GM12875 (cell line): ENCODE measurements around the gene RSU1.

ENCODE experiments used
- H3K4me3 ChIP-seq: one replicate; pipeline ENCODE4 v1.5.1; 2011; ENCODE audit warnings: low read depth, low read length, control low read depth
- CTCF ChIP-seq: IDR thresholded peaks from 2 replicates; pipeline ENCODE4 v1.5.1; 2011; ENCODE audit warnings: low read depth, mild to moderate bottlenecking, control low read depth, inconsistent platforms, low read length, moderate library complexity, borderline replicate concordance; ENCODE audit not compliant: insufficient read depth

RSU1 gene

GRCh38 chr10:16822726-16823360 lies 5.6 kb upstream of the RSU1 start:
- TF ChIP-seq CTCF, result no peak
- no peak overlapping the region for H3K4me3 ChIP-seq

- no peak for TF ChIP-seq CTCF
- no peak overlapping the region for H3K4me3 ChIP-seq
Measured at GRCh38 chr10:16822027-16822426, 4.8 kb upstream of the RSU1 start.

GRCh38 chr10:16820421-16820820 lies 3.2 kb upstream of the RSU1 start:
- no peak overlapping the region for H3K4me3 ChIP-seq
- TF ChIP-seq CTCF, result no peak

- TF ChIP-seq CTCF, result no peak
- H3K4me3 ChIP-seq, result no peak overlapping the region
Measured at GRCh38 chr10:16820018-16820417, 2.8 kb upstream of the RSU1 start.

GRCh38 chr10:16819436-16819835 lies 2.2 kb upstream of the RSU1 start:
- TF ChIP-seq CTCF, result no peak
- no peak overlapping the region for H3K4me3 ChIP-seq

GRCh38 chr10:16819026-16819425 lies 1.8 kb upstream of the RSU1 start:
- H3K4me3 ChIP-seq, result no peak overlapping the region
- TF ChIP-seq CTCF, result no peak

- no peak for TF ChIP-seq CTCF
- H3K4me3 ChIP-seq, result peak overlapping the region; percentile 75
Measured at GRCh38 chr10:16816830-16817124, 447 bp downstream of the RSU1 start.
